C4-2B (cell line): ENCODE measurements around the gene SIL1.
"Not testable (repeated sequence)": the region's sequence is repeated elsewhere in the genome, so short reads cannot be mapped to it uniquely, and the experiment has no call there.

Experiments used
- CTCF ChIP-seq: fragments of 450-650 bp; conservative IDR thresholded peaks from 2 replicates; pipeline ENCODE4 v1.5.1; 2017; ENCODE audit warnings: mild to moderate bottlenecking
- ZFX ChIP-seq: fragments of 450-650 bp; IDR thresholded peaks from 2 replicates; pipeline ENCODE4 v1.6.1; 2017

- not testable (repeated sequence) for TF ChIP-seq CTCF, ZFX
Measured at GRCh38 chr5:138921362-138921761, 276.8 kb downstream of the SIL1 start.
